Colonic mucosa (tissue), 4 donors: ENCODE data around the gene PNPLA5. TPM values are rescaled to one million over a fixed set of nuclear protein-coding genes. Genes with fewer than 3 reads are reported as not detected.

ENCODE experiments used
- DNase-seq: peaks from one replicate; pipeline ENCODE4 v3.0.0-alpha.2; 2020
- H3K27ac ChIP-seq: fragments of 200-600 bp; one replicate; pipeline ENCODE4 v1.8.0; 2021
- H3K27me3 ChIP-seq: fragments of 200-600 bp; one replicate; pipeline ENCODE4 v1.8.0; 2021
- H3K36me3 ChIP-seq: fragments of 200-600 bp; one replicate; pipeline ENCODE4 v1.8.0; 2021
- H3K4me1 ChIP-seq: fragments of 200-600 bp; one replicate; pipeline ENCODE4 v1.8.0; 2021; ENCODE audit warnings: mild to moderate bottlenecking
- H3K4me3 ChIP-seq: fragments of 200-600 bp; one replicate; pipeline ENCODE4 v1.8.0; 2021
- H3K9ac ChIP-seq, 2 donors: one replicate each; pipeline ENCODE4 v1.7.0; 2013; ENCODE audit warnings: control low read depth in 2 of 2, low read depth in 2 of 2, low read length in 2 of 2
- H3K9me3 ChIP-seq: fragments of 200-600 bp; one replicate; pipeline ENCODE4 v1.8.0; 2021
- CTCF ChIP-seq: fragments of 200-600 bp; IDR thresholded peaks from one replicate; pipeline ENCODE4 v1.8.0; 2022; ENCODE audit warnings: antibody characterized with exemption, mild to moderate bottlenecking
- intact Hi-C: fragments of 100-400 bp; cut with DNase I; formaldehyde crosslinking; loops from one replicate; pipeline ENCODE4 v1.14.1; 2022
- total RNA-seq, 2 donors: library from RNA; stranded (reverse); fragmentation: NEBNext Ultra II Directional in 1 of 2; extraction: Animal tissue kit (Norgen Biotek cat#: 25700) in 1 of 2; gene quantifications; one replicate each; pipeline ENCODE4 v1.2.1, GENCODE V29; 2021
- donor health status: healthy.
- donor health status: DM: no; HTN: no; CAD: no.
- donor health status: DM: no; HTN: no; CAD: no.

The PNPLA5 gene
- total RNA-seq, 2 donors from 2014 or later: not detected

GRCh38 chr22:43837666-43838065 is 54.1 kb downstream of the PNPLA5 start:
- H3K27ac ChIP-seq: no peak overlapping the region
- no peak for TF ChIP-seq CTCF
- H3K4me1 ChIP-seq: no peaks in the 10 kb centered on the region
- no peaks in the 10 kb centered on the region for H3K36me3 ChIP-seq
- no peaks in the 10 kb centered on the region for H3K9me3 ChIP-seq
- no peak overlapping the region for H3K4me3 ChIP-seq
- intact Hi-C loops: no loop called here
- no peak overlapping the region for H3K9ac ChIP-seq
- no peaks in the 10 kb centered on the region for H3K27me3 ChIP-seq
- no peak for DNase-seq

- intact Hi-C loops: no loop called here
- H3K4me1 ChIP-seq: no peaks in the 10 kb centered on the region
- H3K27me3 ChIP-seq: no peaks in the 10 kb centered on the region
- H3K9ac ChIP-seq: no peak overlapping the region
- H3K9me3 ChIP-seq: no peaks in the 10 kb centered on the region
- TF ChIP-seq CTCF: no peak
- H3K27ac ChIP-seq: no peak overlapping the region
- no peak for DNase-seq
- no peaks in the 10 kb centered on the region for H3K36me3 ChIP-seq
- H3K4me3 ChIP-seq: no peak overlapping the region
Observed at GRCh38 chr22:43835736-43836135, 56.1 kb downstream of the PNPLA5 start.

GRCh38 chr22:43835166-43835565 is 56.6 kb downstream of the PNPLA5 start:
- intact Hi-C loops: no loop called here
- no peak overlapping the region for H3K27ac ChIP-seq
- no peak overlapping the region for H3K4me3 ChIP-seq
- no peaks in the 10 kb centered on the region for H3K27me3 ChIP-seq
- no peaks in the 10 kb centered on the region for H3K9me3 ChIP-seq
- H3K9ac ChIP-seq: no peak overlapping the region
- no peaks in the 10 kb centered on the region for H3K4me1 ChIP-seq
- no peaks in the 10 kb centered on the region for H3K36me3 ChIP-seq
- no peak for TF ChIP-seq CTCF
- no peak for DNase-seq

- DNase-seq: no peak
- Histone ChIP-seq H3K36me3 (no peaks in the 10 kb centered on the region), H3K27ac (no peak overlapping the region), H3K4me1 (no peaks in the 10 kb centered on the region), H3K27me3 (no peaks in the 10 kb centered on the region), H3K9me3 (no peaks in the 10 kb centered on the region), H3K4me3 (no peak overlapping the region), H3K9ac (no peak overlapping the region)
- intact Hi-C loops: no loop called here
- TF ChIP-seq CTCF: no peak
Observed at GRCh38 chr22:43833286-43834240, 58.2 kb downstream of the PNPLA5 start.

- Histone ChIP-seq H3K27ac (no peak overlapping the region), H3K36me3 (no peaks in the 10 kb centered on the region), H3K4me1 (no peaks in the 10 kb centered on the region), H3K27me3 (no peaks in the 10 kb centered on the region), H3K9me3 (no peaks in the 10 kb centered on the region), H3K4me3 (no peak overlapping the region), H3K9ac (no peak overlapping the region)
- DNase-seq: no peak
- no peak for TF ChIP-seq CTCF
- intact Hi-C loops: no loop called here
Observed at GRCh38 chr22:43832393-43833265, 59.2 kb downstream of the PNPLA5 start.
